Breast epithelium (tissue), 4 donors: ENCODE data around the gene KCNG3. TPM values are rescaled to one million over a fixed set of nuclear protein-coding genes. Genes with fewer than 3 reads are reported as not detected.
A peak's percentile ranks its signal among the peaks of the same experiment; 100 is the strongest.

Experiments used
- DNase-seq, 2 donors: peaks; one replicate each; pipeline ENCODE4 v3.0.0-alpha.2; 2019; ENCODE audit warnings: low spot score in 2 of 2
- H3K27ac ChIP-seq, 2 donors: fragments of 200-600 bp; sonication (generic) in 1 of 2; one replicate each; pipeline ENCODE4 v1.5.1; 2016 to 2019; ENCODE audit warnings: mild to moderate bottlenecking in 1 of 2
- H3K27me3 ChIP-seq, 2 donors: fragments of 200-600 bp; sonication (generic) in 1 of 2; one replicate each; pipeline versions ENCODE4 v1.5.1 to v1.6.0; 2017 to 2019; ENCODE audit warnings: control low read depth in 1 of 2, mild to moderate bottlenecking in 1 of 2
- H3K36me3 ChIP-seq: fragments of 200-600 bp; one replicate; pipeline ENCODE4 v1.5.1; 2019
- H3K4me1 ChIP-seq, 2 donors: fragments of 200-600 bp; sonication (generic); one replicate each; pipeline ENCODE4 v1.5.1; 2016 to 2019; ENCODE audit warnings: control low read depth in 1 of 2
- H3K4me3 ChIP-seq, 3 donors: fragments of 200-600 bp; sonication (generic); 1 replicate in 2 of 3; 2 replicates in 1 of 3; pipeline ENCODE4 v1.5.1; 2016 to 2019; ENCODE audit warnings: mild to moderate bottlenecking in 3 of 3, moderate library complexity in 2 of 3
- H3K9me3 ChIP-seq, 2 donors: fragments of 200-600 bp; sonication (generic) in 1 of 2; one replicate each; pipeline ENCODE4 v1.5.1; 2016 to 2019; ENCODE audit warnings: control low read depth in 1 of 2
- CTCF ChIP-seq, 3 donors: fragments of 450-650 bp; IDR thresholded peaks; one replicate each; pipeline ENCODE4 v1.5.1; 2016 to 2017; ENCODE audit warnings: antibody characterized with exemption in 3 of 3, mild to moderate bottlenecking in 3 of 3, moderate library complexity in 3 of 3
- POLR2A ChIP-seq: fragments of 450-650 bp; IDR thresholded peaks from one replicate; pipeline ENCODE4 v1.6.1; 2016; ENCODE audit warnings: antibody characterized with exemption, mild to moderate bottlenecking, moderate library complexity
- POLR2AphosphoS5 ChIP-seq, 3 donors: sonication (generic); formaldehyde crosslinking; IDR thresholded peaks; one replicate each; pipeline ENCODE4 v1.6.1; 2017; ENCODE audit warnings: antibody characterized with exemption in 3 of 3
- intact Hi-C: fragments of 100-400 bp; cut with DNase I; formaldehyde crosslinking; loops from one replicate; pipeline ENCODE4 v1.15.1; 2023; ENCODE audit warnings: low total_unique reads
- total RNA-seq, 3 donors: library from RNA; depleted of rRNA; stranded (reverse); fragments of >200 nt; gene quantifications; one replicate each; pipeline ENCODE4 v1.1.0, GENCODE V29; 2016

KCNG3 gene
- total RNA-seq, 3 donors from 2014 or later = 0.33 TPM; not detected in 2

- H3K27ac ChIP-seq = no peak overlapping the region
- no peaks in the 10 kb centered on the region for H3K36me3 ChIP-seq
- intact Hi-C loops = no loop called here
- H3K4me1 ChIP-seq = no peaks in the 10 kb centered on the region
- TF ChIP-seq POLR2AphosphoS5 (IDR thresholded peaks at IDR 0.05) (no peak), POLR2A (no peak), CTCF (IDR thresholded peaks at IDR 0.05) (no peak)
- H3K9me3 ChIP-seq = no peaks in the 10 kb centered on the region
- DNase-seq = no peak
- no peak overlapping the region for H3K4me3 ChIP-seq
- H3K27me3 ChIP-seq = no peaks in the 10 kb centered on the region
These were observed 29.6 kb upstream of the KCNG3 start for GRCh38 chr2:42523341-42523740.

- H3K27ac ChIP-seq = no peak overlapping the region
- no peak for DNase-seq
- H3K27me3 ChIP-seq = no peaks in the 10 kb centered on the region
- no peaks in the 10 kb centered on the region for H3K9me3 ChIP-seq
- intact Hi-C loops = no loop called here
- no peak for TF ChIP-seq POLR2A
- TF ChIP-seq POLR2AphosphoS5 (IDR thresholded peaks at IDR 0.05) = no peak
- no peak for TF ChIP-seq CTCF (IDR thresholded peaks at IDR 0.05)
- H3K4me3 ChIP-seq = no peak overlapping the region
- no peaks in the 10 kb centered on the region for H3K36me3 ChIP-seq
- no peaks in the 10 kb centered on the region for H3K4me1 ChIP-seq
These were observed 28.3 kb upstream of the KCNG3 start for GRCh38 chr2:42522035-42522434.

GRCh38 chr2:42519624-42520023 lies 25.8 kb upstream of the KCNG3 start:
- Histone ChIP-seq H3K36me3 (no peaks in the 10 kb centered on the region), H3K4me3 (no peak overlapping the region), H3K27ac (no peak overlapping the region), H3K9me3 (no peaks in the 10 kb centered on the region), H3K27me3 (no peaks in the 10 kb centered on the region), H3K4me1 (no peaks in the 10 kb centered on the region)
- TF ChIP-seq CTCF (IDR thresholded peaks at IDR 0.05) (no peak), POLR2AphosphoS5 (IDR thresholded peaks at IDR 0.05) (no peak), POLR2A (no peak)
- DNase-seq = no peak
- intact Hi-C loops = no loop called here

- Histone ChIP-seq H3K27me3 (no peaks in the 10 kb centered on the region), H3K4me1 (no peaks in the 10 kb centered on the region), H3K27ac (no peak overlapping the region), H3K9me3 (no peaks in the 10 kb centered on the region), H3K36me3 (no peaks in the 10 kb centered on the region), H3K4me3 (no peak overlapping the region)
- no peak for DNase-seq
- TF ChIP-seq CTCF (IDR thresholded peaks at IDR 0.05) (no peak), POLR2AphosphoS5 (IDR thresholded peaks at IDR 0.05) (no peak), POLR2A (no peak)
- intact Hi-C loops = no loop called here
These were observed 22.7 kb upstream of the KCNG3 start for GRCh38 chr2:42516418-42516901.

GRCh38 chr2:42513252-42513918 lies 19.6 kb upstream of the KCNG3 start:
- TF ChIP-seq POLR2AphosphoS5 (IDR thresholded peaks at IDR 0.05) = no peak
- TF ChIP-seq CTCF (IDR thresholded peaks at IDR 0.05) = peak; percentile 5 to 59 (median 51)
- H3K27ac ChIP-seq = no peak overlapping the region
- H3K4me1 ChIP-seq = no peaks in the 10 kb centered on the region
- no peak for DNase-seq
- H3K9me3 ChIP-seq = no peaks in the 10 kb centered on the region
- no peak overlapping the region for H3K4me3 ChIP-seq
- no peaks in the 10 kb centered on the region for H3K27me3 ChIP-seq
- no peaks in the 10 kb centered on the region for H3K36me3 ChIP-seq
- intact Hi-C loops = no loop called here
